Heart left ventricle (tissue), 16 donors: ENCODE measurements around the gene MYL3. TPM values are rescaled to one million over a fixed set of nuclear protein-coding genes. Genes with fewer than 3 reads are reported as not detected.

Experiments used
- ATAC-seq, 4 donors: fragments of 200-7000 bp; cut with Tn5 transposase; one replicate each; pipeline ENCODE4 v1.9.1; 2020 to 2022; ENCODE audit warnings: moderate library complexity in 4 of 4, mild to moderate bottlenecking in 3 of 4, moderate number of reproducible peaks in 1 of 4
- DNase-seq, 5 donors: peaks; one replicate each; pipeline ENCODE4 v3.0.0-alpha.2; 2020
- H3K27ac ChIP-seq, 12 donors: fragments of 200-600 bp; sonication (generic) in 4 of 12; one replicate each; pipeline versions ENCODE4 v1.5.0 to v1.8.0; 2016 to 2022; ENCODE audit warnings: mild to moderate bottlenecking in 2 of 12
- H3K27me3 ChIP-seq, 9 donors: fragments of 200-600 bp; sonication (generic) in 2 of 9; one replicate each; pipeline versions ENCODE4 v1.5.1 to v1.8.0; 2016 to 2022; ENCODE audit warnings: mild to moderate bottlenecking in 3 of 9
- H3K36me3 ChIP-seq, 9 donors: fragments of 200-600 bp; sonication (generic) in 2 of 9; one replicate each; pipeline versions ENCODE4 v1.5.0 to v1.8.0; 2018 to 2022; ENCODE audit warnings: mild to moderate bottlenecking in 2 of 9
- H3K4me1 ChIP-seq, 12 donors: fragments of 200-600 bp; sonication (generic) in 4 of 12; one replicate each; pipeline versions ENCODE4 v1.5.0 to v1.8.0; 2016 to 2022; ENCODE audit warnings: mild to moderate bottlenecking in 3 of 12
- H3K4me3 ChIP-seq, 12 donors: fragments of 200-600 bp; sonication (generic) in 4 of 12; one replicate each; pipeline versions ENCODE4 v1.5.0 to v1.8.0; 2017 to 2022; ENCODE audit warnings: mild to moderate bottlenecking in 9 of 12, moderate library complexity in 4 of 12
- H3K9me3 ChIP-seq, 12 donors: fragments of 200-600 bp; sonication (generic) in 4 of 12; one replicate each; pipeline versions ENCODE4 v1.5.0 to v1.8.0; 2016 to 2022; ENCODE audit warnings: mild to moderate bottlenecking in 1 of 12
- POLR2A ChIP-seq, 2 donors: fragments of 450-650 bp; IDR thresholded peaks; one replicate each; pipeline ENCODE4 v1.6.1; 2017; ENCODE audit warnings: antibody characterized with exemption in 2 of 2, mild to moderate bottlenecking in 2 of 2, moderate library complexity in 2 of 2
- WGBS, 4 donors: extraction: QIAGEN DNeasy Blood & Tissue Kit in 2 of 4; methylation state at CpG; one replicate each; pipeline versions ENCODE4 v1.1.5 to v1.1.7; 2013 to 2018; 5-methylcytosine and 5-hydroxymethylcytosine counted together
- intact Hi-C, 10 donors: fragments of 100-400 bp; cut with DNase I; formaldehyde crosslinking; loops; one replicate each; pipeline versions ENCODE4 v1.11.1 to v1.14.2; 2022
- polyA plus RNA-seq, 2 donors: library from polyadenylated mRNA; stranded (reverse); fragments of 200-250 nt; gene quantifications; one replicate each; pipeline ENCODE4 v1.2.3, GENCODE V29; 2013
- total RNA-seq, 9 donors: library from RNA; depleted of rRNA in 2 of 9; stranded (reverse); fragments of >200 nt in 2 of 9; fragmentation: NEBNext Ultra II Directional in 3 of 9; extraction: Animal tissue kit (Norgen Biotek cat#: 25700) in 3 of 9; gene quantifications; one replicate each; pipeline versions ENCODE4 v1.1.0 to v1.2.4, GENCODE V29; 2016 to 2023
- TF ChIP-seq, protein P1 (sequence below), 12 donors: fragments of 200-600 bp; sonication (generic) in 4 of 12; IDR thresholded peaks; one replicate each; pipeline versions ENCODE4 v1.5.0 to v1.8.0; 2018 to 2022; ENCODE audit warnings: antibody characterized with exemption in 12 of 12, mild to moderate bottlenecking in 5 of 12
- donor health status: ischemic (EF 13 %, LVEDD 7.1; RV severe dilation, severe dysfunction).
- donor health status: healthy with polysubstance abuse.
- donor health status: DM: no; HTN: yes; CAD: no.
- donor health status: DM: no; HTN: no; CAD: no.
- donor health status: ischemic (EF 25% LVEDD 6.9; RV normal size, moderate dysfunction).
- donor health status: ischemic (EF 25% LVEDD 5.7; RV mildly dilated, moderate dysfunction).
- donor health status: healthy.
- donor health status: DM: yes; HTN: yes; CAD: no.
- donor health status: ischemic (EF 35%, LVEDD 5.7; RV mildly dilated, moderate dysfunction).
- donor health status: nonischemic (EF 11% LVEDD 7.7; RV severe dilation, severe dysfunction).
- donor health status: DM: yes; HTN: yes; CAD: no.
- donor health status: PGD.
- donor health status: ischemic (EF 29% LVEDD 5.4; RV normal size, mild dysfunction).
- donor health status: nonischemic (EF 23%, LVEDD 6.1; RV moderate dilation, normal function).

The MYL3 gene
- total and polyA plus RNA-seq, 11 donors = 4,961 to 12,544 (median 6,839) TPM

DNA sequence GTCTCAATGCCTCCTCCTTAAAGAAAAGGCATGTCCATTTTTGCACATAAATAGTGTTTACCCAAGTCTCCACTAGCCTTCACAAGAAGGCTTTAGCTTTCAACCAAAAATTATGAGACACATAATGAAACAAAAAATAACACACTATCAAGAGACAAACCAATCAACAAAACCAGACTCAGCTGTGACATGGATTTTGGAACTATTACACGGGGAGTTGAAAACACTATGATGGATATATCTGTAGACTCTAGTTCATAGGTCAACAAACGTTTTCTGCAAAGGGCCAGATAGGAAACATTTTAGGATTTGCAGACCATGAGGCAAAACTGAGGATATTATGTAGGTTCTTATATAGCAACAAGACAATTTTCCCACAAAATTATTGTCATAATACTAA is 24.9 kb downstream of the MYL3 start:
- peaks cover 0 to 84% (median 15%) of the 10 kb centered on the region in 9 donors for H3K36me3 ChIP-seq
- H3K4me1 ChIP-seq = peaks cover 0 to 17% (median 0%) of the 10 kb centered on the region in 12 donors
- intact Hi-C loops = loop anchor here in 1 of 10 donors (10.0 kb wide), 1 partner anchor 124 kb away; the partner anchor contains the start of gene PRSS50
- TF ChIP-seq POLR2A (IDR thresholded peaks at IDR 0.05) = no peak
- TF ChIP-seq, protein P1, sequence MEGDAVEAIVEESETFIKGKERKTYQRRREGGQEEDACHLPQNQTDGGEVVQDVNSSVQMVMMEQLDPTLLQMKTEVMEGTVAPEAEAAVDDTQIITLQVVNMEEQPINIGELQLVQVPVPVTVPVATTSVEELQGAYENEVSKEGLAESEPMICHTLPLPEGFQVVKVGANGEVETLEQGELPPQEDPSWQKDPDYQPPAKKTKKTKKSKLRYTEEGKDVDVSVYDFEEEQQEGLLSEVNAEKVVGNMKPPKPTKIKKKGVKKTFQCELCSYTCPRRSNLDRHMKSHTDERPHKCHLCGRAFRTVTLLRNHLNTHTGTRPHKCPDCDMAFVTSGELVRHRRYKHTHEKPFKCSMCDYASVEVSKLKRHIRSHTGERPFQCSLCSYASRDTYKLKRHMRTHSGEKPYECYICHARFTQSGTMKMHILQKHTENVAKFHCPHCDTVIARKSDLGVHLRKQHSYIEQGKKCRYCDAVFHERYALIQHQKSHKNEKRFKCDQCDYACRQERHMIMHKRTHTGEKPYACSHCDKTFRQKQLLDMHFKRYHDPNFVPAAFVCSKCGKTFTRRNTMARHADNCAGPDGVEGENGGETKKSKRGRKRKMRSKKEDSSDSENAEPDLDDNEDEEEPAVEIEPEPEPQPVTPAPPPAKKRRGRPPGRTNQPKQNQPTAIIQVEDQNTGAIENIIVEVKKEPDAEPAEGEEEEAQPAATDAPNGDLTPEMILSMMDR (IDR thresholded peaks at IDR 0.05) = no peak
- peaks cover 0 to 54% (median 18%) of the 10 kb centered on the region in 12 donors for H3K9me3 ChIP-seq
- DNase-seq (no peak), ATAC-seq (no peak)
- no peak overlapping the region for H3K27ac ChIP-seq
- H3K27me3 ChIP-seq = no peaks in the 10 kb centered on the region
- no peak overlapping the region for H3K4me3 ChIP-seq
- WGBS, 4 donors = 53 to 66% (median 63%) methylated on average over 2 of the region's 2 CpGs

DNA sequence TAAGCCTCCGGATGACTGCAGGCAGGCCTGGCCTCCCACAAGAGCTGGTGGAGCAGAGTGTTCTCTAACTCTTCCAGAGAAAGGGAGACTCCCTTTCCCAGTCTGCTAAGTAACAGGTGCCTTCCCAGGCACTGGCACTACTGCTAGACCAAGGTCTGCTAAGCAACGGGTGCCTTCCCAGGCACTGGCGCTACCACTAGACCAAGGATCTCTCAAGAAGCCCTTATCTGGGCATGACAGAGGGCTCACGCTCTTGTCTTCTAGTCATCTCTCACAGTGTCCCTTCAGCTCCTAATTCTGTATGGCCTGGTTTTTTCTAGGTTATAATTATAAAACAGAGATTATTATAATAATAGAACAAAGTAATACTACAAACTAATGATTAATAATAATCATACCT is 27.8 kb downstream of the MYL3 start:
- no peak for ATAC-seq
- 87 to 94% (median 92%) methylated on average over 4 of the region's 4 CpGs for WGBS, 4 donors

DNA sequence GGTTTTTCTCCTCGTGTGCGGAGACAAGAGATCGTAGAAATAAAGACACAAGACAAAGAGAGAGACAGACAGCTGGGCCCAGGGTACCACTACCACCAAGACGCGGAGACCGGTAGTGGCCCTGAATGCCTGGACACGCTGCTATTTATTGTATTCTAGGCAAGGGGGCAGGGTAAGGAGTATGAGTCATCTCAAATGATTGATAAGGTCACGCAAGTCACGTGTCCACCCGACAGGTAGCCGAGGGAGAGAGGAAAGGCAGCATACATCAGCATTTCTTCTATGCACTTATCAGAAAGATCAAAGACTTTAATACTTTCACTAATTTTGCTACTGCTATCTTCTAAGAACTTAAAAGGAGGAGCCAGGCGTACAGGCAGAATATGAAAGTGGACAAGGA is 28.2 kb downstream of the MYL3 start:
- Histone ChIP-seq H3K36me3 (peaks cover 0 to 90% (median 22%) of the 10 kb centered on the region in 9 donors), H3K27ac (no peak overlapping the region), H3K4me1 (peaks cover 0 to 17% (median 0%) of the 10 kb centered on the region in 12 donors), H3K4me3 (no peak overlapping the region), H3K27me3 (no peaks in the 10 kb centered on the region), H3K9me3 (peaks cover 0 to 22% (median 8%) of the 10 kb centered on the region in 12 donors)
- ATAC-seq (peak in 1 of 4 donors; percentile 2), DNase-seq (no peak)
- TF ChIP-seq POLR2A (IDR thresholded peaks at IDR 0.05) = no peak
- TF ChIP-seq, protein P1 (IDR thresholded peaks at IDR 0.05) = no peak
- intact Hi-C loops = loop anchor here in 1 of 10 donors (10.0 kb wide), 1 partner anchor 120 kb away; the partner anchor contains the start of gene PRSS50
- WGBS, 4 donors = 75 to 82% (median 76%) methylated on average over 12 of the region's 12 CpGs

More for the DNA sequence above, 27.8 kb downstream of the MYL3 start:
- DNase-seq = no peak
- Histone ChIP-seq H3K4me3 (no peak overlapping the region), H3K27me3 (no peaks in the 10 kb centered on the region), H3K4me1 (peaks cover 0 to 17% (median 0%) of the 10 kb centered on the region in 12 donors), H3K27ac (no peak overlapping the region), H3K36me3 (peaks cover 0 to 85% (median 20%) of the 10 kb centered on the region in 9 donors), H3K9me3 (peaks cover 0 to 26% (median 9%) of the 10 kb centered on the region in 12 donors)
- intact Hi-C loops = loop anchor here in 1 of 10 donors (10.0 kb wide), 1 partner anchor 121 kb away; the partner anchor contains the start of gene PRSS50
- no peak for TF ChIP-seq POLR2A (IDR thresholded peaks at IDR 0.05)
- TF ChIP-seq, protein P1 (IDR thresholded peaks at IDR 0.05) = no peak

DNA sequence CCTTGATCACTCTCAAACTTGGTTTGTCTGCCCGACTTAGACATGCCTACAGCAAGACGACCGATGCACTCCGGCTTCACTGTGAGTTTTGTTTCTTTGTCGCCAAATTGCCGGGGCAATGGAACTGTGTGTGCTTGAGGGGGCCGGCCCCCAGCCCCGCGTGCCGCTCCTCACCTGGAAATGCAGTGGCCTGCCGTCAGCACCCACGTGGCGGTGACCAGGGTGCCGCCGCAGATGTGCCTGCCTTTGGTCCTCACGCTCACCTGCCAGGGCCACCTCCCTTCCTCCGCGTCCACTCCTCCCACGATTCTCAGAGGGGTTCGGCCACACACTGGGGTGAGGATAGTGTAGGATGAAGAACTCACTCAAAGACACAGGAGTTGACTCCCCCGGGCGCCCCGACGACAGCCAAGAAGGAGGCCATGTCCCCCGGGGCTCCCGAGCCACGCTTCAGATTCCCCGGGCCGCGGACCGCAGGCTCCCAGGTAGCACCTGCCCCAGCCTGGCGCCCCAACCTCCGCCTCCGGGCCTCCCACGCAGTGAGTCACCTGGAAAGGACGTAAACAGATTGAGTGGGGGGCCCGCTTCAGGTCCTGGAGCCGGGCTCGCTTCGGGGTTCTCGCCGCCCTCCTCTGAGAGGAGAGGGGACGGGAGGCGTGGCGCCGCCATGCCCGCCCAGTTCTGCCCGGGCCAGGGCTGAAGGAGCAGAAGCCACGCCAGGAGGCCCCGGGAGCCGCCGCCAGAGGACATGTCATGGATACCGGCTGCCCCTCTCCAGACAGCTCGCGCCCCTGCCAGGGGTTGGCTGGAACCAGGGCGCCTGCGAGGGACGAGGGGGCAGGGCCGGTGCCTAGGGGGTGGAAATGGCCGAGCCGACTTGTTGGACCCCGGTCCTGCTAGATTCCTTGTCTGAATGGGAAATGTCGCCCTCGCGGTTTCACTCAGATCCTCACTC is 29.6 kb downstream of the MYL3 start:
- Histone ChIP-seq H3K9me3 (peaks cover 0 to 12% (median 4%) of the 10 kb centered on the region in 12 donors), H3K4me1 (peaks cover 0 to 9% (median 0%) of the 10 kb centered on the region in 12 donors), H3K27ac (no peak overlapping the region), H3K4me3 (no peak overlapping the region), H3K36me3 (peaks cover 0 to 89% (median 23%) of the 10 kb centered on the region in 9 donors), H3K27me3 (no peaks in the 10 kb centered on the region)
- intact Hi-C loops = loop anchor here in 1 of 10 donors (10.0 kb wide), 1 partner anchor 119 kb away; the partner anchor contains the start of gene PRSS50
- ATAC-seq = peak in 3 of 4 donors; percentile 18 to 42 (median 33)
- TF ChIP-seq, protein P1 (IDR thresholded peaks at IDR 0.05) = no peak
- TF ChIP-seq POLR2A (IDR thresholded peaks at IDR 0.05) = no peak
- no peak for DNase-seq
- 86 to 94% (median 94%) methylated on average over 42 to 65 of the region's 65 CpGs for WGBS, 4 donors
